Upper lobe of left lung (tissue), 4 donors: ENCODE data around the gene UQCR10.

Experiments used
- EP300 ChIP-seq, 4 donors: sonication (generic); formaldehyde crosslinking; IDR thresholded peaks; one replicate each; pipeline ENCODE4 v1.5.1; 2017; ENCODE audit warnings: antibody characterized with exemption in 4 of 4, control low read depth in 2 of 4
- POLR2A ChIP-seq, 4 donors: fragments of 450-650 bp; IDR thresholded peaks; one replicate each; pipeline ENCODE4 v1.5.1; 2016 to 2017; ENCODE audit warnings: antibody characterized with exemption in 4 of 4, mild to moderate bottlenecking in 2 of 4
- POLR2AphosphoS5 ChIP-seq, 2 donors: sonication (generic); formaldehyde crosslinking; IDR thresholded peaks; one replicate each; pipeline ENCODE4 v1.5.1; 2017; ENCODE audit warnings: antibody characterized with exemption in 2 of 2
- TF ChIP-seq, protein P1 (sequence below), 6 experiments: fragments of 450-650 bp in 4 of 6; fragments of 200-600 bp in 2 of 6; sonication (generic) in 2 of 6; IDR thresholded peaks; one replicate each; pipeline ENCODE4 v1.5.1; 2016 to 2019; ENCODE audit warnings: antibody characterized with exemption in 6 of 6

DNA sequence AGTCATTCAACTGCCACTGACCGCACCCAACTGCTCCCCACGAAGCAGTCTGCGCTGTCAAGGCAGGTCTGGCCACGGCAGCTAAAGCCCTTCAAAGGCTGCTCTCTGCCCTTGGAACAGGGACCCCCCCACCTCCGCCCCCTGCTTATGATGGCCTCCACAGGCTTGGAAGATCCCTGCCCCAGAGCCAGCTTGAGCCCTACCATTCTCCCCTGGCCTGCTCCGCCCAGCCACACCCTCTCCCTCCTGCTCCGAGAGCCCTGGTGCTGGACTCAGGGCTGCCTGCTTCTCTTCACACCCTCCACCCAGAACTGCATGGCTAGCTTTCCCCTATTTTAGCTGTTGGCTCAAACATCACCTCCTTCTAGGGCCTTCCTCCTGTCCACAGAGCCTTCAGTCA lies 19.3 kb upstream of the UQCR10 start:
- TF ChIP-seq, protein P1, sequence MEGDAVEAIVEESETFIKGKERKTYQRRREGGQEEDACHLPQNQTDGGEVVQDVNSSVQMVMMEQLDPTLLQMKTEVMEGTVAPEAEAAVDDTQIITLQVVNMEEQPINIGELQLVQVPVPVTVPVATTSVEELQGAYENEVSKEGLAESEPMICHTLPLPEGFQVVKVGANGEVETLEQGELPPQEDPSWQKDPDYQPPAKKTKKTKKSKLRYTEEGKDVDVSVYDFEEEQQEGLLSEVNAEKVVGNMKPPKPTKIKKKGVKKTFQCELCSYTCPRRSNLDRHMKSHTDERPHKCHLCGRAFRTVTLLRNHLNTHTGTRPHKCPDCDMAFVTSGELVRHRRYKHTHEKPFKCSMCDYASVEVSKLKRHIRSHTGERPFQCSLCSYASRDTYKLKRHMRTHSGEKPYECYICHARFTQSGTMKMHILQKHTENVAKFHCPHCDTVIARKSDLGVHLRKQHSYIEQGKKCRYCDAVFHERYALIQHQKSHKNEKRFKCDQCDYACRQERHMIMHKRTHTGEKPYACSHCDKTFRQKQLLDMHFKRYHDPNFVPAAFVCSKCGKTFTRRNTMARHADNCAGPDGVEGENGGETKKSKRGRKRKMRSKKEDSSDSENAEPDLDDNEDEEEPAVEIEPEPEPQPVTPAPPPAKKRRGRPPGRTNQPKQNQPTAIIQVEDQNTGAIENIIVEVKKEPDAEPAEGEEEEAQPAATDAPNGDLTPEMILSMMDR (IDR thresholded peaks at IDR 0.05) = no peak
- TF ChIP-seq POLR2AphosphoS5 (IDR thresholded peaks at IDR 0.05) = no peak
- no peak for TF ChIP-seq EP300 (IDR thresholded peaks at IDR 0.05)
- TF ChIP-seq POLR2A (IDR thresholded peaks at IDR 0.05) = no peak
